Activated CD4-positive, alpha-beta T cell treated with anti-CD3 and anti-CD28 coated beads, Interleukin-2, Interleukin-6, amounts not matched to agents 100 ng/mL and 50 ng/mL, durations not matched to agents 16 hours and 8 hours (primary cell): ENCODE data around the gene PARD3B.

Source experiments
- DNase-seq: peaks from one replicate; pipeline ENCODE4 v3.0.0-alpha.2; 2020

The PARD3B gene

DNA sequence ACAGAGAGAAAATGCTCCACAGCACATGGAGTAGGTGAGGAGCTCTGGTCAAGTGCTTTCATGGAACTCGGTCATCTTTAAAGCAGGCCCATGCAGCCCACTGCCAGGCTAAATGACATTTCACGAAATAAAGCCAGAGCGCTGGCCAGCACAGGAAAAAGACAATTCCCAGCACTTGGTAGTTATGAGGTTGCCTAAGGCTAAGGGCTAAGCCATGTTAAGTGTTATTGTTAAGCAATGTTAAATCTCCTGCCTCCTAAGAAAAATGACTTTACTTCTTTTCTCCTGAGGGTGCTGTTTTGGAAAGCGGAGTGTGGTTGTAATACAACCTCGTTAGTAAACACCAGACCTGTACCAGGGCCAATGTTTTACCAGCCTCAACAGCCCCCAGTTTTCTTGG, 1011.1 kb downstream of the PARD3B start:
- DNase-seq = no peak

DNA sequence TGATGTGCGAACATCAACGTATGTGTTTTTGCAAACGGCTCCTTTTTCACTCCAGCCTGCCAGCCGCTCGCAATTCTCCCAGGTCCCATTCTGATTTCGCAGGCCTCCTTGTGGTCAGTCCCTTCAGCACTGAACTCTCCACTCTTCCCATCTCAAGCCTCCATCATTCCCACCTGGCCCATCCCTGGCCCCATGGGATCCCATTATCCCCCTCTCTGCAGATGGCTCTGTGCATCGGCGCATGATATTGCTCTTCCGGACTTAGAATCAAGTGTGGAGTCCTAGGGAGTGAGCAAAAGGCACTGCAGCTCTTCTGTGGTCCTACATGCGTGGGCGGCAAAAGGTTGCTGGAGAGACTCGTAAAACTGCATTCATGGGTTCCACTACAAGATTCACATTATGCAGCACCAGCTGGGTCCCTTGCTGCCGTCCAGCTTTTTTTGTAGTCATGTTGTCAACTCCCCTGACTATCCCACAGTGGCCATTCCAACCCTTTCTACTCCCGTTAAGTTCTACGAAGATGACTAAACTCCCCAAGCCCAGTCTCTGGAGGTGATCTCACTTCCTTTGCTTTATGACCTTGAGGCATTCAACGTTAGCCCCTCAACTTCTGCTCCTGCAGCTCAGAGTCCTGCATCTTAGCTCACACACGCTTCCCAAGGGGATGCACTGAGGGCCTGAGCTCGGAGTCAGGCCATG, 1011.7 kb downstream of the PARD3B start:
- no peak for DNase-seq

DNA sequence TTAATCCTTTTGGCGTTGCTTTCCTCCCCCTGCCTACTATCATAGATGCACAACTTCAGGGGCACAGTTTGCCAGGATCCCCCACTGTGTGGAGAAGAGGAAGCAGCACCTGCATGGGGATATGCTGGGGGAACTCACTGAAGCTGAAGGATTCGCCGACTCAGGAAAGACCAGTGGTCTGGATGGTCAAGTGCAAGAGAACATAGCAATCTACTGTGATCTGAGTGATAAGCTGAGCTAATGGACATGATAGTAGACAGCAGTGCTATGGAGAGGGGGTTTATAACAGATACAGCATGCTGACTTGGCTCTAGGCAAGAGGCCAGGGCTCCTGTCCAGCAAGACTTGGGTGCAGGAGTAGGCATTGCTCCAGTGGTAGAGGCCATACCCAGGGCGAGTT, 1012.6 kb downstream of the PARD3B start:
- DNase-seq = no peak

DNA sequence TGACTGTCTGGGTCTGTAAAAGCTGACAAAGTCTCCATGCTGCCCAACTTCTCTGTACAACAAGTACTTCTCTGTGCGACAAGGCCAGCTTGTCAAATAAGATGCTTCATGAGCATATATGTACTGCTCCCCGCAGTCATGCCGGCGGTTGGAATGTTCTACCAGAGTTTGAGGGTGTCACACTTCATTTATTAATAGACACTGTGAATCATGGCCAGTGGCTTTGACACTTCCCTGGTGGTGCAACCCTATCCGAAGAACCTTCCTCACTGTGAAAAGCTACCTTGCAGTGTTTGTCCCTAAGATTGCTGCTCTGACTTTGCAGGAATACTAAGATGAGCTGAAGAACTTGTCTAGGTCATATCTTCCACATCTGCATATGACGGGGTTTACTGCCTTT, 1016.2 kb downstream of the PARD3B start:
- no peak for DNase-seq

GRCh38 chr2:205563646-205564045, 1018.4 kb downstream of the PARD3B start:
- DNase-seq = peak; percentile 33

GRCh38 chr2:205564346-205565141, 1019.3 kb downstream of the PARD3B start:
- DNase-seq = no peak

DNA sequence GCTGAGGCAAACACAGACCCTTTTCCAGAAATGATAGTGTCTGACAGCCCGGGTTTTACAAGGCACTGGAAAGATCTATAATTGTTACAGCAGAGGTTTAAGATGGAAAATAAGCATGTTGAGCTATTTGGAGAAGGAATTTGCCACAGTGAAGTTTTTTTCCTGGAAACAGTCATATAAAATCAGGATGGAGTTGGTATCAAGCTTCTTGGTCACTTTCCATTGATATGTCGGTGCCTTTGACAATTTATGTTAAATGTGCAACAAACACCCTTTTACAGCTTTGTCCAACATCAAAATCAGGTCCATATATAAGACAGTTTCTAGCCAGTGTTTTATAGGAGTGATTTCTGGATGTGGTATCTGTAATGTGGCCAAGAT, 1019.9 kb downstream of the PARD3B start:
- no peak for DNase-seq

GRCh38 chr2:205566606-205567168, 1021.4 kb downstream of the PARD3B start:
- DNase-seq = no peak

DNA sequence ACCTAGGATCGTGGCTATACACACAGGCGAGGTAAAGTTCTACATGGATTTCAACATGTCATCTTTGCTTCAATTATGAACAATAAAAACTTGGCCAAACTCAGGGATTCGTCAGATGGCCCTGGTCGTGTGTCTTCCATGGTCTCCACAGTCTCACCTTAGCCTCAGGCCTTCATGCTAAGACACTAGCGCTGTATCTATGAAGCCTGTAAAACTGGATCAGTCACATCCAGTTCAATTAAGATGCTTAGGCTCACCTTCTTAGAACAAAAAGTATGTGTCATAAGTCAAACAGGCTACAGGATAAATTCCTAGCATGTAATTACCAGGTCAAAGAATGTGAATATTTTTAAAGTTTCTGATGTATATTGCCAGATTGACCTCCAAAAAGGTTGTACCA, 1023.3 kb downstream of the PARD3B start:
- DNase-seq = no peak

GRCh38 chr2:205570648-205571047, 1025.4 kb downstream of the PARD3B start:
- no peak for DNase-seq

DNA sequence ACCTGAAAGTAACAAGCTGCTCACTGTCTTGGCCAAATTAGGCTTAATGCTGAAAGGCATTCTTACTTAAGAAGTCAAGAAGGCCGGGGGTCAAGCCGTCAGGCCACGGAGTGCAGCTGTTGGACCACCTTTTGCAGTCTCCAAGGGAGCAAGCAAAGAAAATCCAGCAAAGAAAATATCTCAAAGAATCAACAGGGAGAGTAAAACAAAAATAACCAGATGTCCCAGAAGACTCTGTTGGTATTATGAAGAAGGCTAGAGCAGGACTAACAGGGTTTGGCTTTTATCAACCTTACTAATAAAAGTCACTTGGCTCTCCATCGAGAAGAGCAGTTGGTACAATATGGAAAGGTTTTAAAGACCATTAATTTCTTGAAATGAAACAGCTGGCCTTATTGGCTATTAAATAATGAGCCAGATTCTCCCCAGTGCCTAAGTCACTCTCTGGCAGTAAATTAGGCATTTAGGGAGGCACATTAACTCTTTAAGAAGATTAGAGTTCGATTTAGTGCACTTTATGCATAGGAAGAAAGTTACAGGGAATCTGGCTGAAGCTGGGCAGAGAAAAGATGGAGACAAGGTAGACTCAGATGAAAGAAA, 1026.2 kb downstream of the PARD3B start:
- DNase-seq = no peak

DNA sequence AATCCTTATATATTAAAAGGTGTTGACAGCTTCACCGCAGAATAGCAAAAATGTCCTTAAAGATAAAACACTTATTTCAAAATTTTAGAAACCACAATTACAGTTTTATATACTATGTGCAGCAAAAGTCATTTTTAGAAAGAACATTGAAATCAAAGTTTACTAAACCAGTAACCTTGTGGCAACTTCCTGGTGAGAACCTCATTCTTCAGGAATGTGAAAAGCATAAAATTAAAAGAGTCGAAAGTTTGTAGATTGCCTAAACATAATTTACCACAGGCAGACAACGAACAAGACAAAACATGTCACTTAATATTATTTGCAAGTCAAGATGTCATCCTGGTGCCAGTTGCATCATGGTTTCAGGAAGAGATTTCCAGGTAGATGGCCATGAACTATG, 1028.7 kb downstream of the PARD3B start:
- DNase-seq = no peak

- DNase-seq = no peak
Observed at GRCh38 chr2:205579335-205579734, 1034.1 kb downstream of the PARD3B start.

DNA sequence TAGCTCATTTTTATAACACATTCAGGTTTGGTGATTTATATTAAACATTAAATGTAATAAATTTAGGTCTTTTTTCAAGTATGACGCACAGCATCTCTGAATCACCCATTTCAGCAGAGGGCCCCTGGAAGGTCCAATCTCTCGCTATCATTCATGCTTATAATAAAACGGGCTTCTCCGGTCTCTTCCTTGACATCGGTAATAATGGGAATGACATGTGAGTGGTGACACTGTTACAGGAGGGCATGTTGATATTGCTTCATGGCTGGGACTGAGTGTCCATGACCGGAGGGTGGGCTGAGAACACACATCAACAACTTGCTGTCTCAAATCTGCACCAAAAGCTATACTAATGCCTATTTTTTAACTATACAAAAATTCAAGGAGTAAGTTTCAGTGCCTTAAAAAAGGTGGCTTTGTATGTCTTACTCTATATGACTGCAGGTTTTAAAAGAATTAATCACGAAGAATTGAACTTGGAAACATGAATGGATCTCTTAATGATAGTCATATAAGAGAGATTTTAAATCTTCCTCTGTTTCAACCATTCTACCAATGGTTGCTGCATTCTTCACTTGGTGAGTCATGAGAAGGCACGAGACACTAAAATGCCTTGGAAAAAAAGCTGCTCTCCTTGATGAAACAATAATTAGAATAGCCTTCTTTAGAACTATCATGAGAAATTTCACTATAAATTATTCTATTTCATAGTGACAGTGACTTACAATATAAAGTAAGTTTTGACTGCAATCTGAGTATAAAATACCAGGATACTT, 1035.1 kb downstream of the PARD3B start:
- DNase-seq = no peak

- DNase-seq = no peak
Observed at GRCh38 chr2:205582366-205582765, 1037.1 kb downstream of the PARD3B start.

DNA sequence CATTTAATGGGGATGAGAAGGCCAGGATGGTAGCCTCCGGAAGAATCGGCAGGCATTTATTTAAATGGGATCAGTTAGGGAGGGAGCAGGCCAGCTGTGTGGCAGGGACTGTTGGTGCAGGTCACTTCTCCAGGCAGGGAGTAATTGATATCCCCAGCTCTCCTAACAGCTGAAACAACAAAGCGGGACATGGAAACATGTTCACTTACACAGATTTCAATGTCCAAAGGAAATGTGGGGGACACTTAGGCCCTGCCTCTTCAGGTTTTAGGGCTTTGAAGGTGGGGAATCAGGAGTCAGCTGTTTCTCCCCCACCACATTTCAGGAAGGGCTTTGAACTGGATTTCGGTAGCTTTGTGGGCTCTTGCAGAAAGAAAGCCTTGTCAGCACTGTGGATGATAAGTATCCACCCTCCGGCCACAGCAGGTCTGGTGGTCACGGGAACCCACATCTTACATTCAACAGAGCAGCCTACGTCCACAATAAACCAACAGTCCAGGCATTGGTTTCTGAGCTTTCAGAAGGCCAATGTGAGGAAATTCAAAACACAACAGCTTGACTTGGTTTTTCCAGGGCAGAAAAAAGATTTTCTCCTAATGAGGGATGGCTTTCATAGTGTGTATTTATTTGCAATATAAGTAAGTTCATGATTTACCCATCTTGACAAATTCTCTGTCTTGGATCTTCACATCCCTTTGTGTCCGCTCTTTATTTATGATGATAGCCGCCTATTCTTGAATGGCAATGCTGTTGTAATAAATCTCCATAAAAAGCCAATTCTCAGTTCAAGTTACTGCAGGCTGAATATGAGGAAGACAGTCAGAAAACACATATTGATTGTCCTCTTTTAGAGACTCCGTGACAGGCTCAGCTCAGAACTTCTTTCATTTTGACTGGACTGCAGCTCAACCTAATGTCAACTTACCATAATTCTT, 1040.4 kb downstream of the PARD3B start:
- DNase-seq = no peak

DNA sequence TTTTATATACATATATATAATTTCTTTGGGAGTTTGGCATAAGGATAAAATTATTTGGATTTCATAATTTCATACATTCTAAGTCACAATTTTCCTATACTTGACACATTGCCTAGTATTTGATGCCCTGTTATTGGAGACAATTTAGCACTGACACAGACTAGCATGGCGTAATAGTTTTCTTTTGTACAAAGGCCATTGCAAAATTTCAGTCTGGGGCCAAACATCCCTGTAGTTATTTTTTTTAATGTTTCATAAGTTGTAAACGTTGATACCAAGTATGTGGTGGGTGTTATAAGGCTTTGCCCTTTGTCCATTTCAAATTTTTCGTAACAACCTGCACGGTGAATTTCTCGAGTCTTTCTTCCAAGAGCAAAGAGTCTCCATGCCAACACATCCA, 1041.4 kb downstream of the PARD3B start:
- DNase-seq = no peak

DNA sequence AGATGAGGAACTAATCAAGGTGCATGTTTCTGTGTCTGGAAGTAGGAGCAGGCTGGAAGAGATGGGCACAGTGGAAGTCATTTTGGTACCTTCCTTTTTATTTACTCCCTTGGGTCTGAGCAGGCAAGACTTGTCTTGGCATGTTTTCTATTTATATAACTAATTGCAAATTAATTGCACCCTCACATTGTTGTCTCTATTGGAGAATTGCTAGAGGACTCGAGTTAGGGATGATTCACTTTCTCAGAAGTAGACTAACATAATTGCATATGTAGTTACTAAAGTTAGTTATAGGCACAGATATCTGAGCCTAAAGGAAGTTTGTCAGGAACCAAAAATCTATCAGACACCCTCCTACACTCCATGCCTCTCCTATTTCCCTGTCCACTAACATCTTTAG, 1044.2 kb downstream of the PARD3B start:
- DNase-seq = no peak

DNA sequence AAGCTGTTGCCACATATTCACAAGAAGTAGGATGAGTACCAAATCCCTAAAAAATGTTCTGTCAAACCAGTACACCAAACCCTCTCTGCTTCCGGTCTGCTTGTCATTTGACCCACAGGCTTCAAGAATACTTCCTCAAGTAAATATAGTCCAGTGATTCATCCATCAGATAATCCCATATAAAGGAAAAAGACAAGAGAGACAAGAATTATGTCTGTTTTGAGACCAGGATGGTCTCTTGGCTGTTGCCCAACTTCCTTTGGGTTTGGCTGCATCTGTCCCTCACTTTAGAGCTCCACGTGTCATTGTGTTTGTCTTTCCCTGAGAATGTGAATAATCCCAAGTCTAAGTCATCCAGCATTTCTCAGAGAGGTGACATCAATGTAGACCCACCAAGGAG, 1045.5 kb downstream of the PARD3B start:
- DNase-seq = no peak

DNA sequence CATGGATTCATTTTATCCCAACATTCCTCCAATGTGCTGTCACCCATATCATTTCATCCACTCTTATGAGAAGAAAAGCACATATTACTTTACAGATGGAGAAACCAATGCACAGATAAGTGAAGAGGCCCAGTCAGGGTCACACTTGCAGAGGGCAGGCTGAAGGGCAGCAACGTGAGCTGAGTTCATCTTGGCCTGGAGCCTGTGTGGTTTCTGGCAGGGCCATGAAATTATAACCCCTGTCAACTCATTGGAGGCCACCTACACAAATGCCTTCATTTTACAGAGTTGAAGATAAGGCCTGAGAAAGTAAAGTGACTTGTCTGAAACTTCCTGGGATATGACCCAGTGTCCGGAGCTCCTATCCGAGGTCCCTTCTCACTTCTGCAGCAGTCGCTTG, 1048.6 kb downstream of the PARD3B start:
- no peak for DNase-seq

- no peak for DNase-seq
Observed at GRCh38 chr2:205596581-205596980, 1051.3 kb downstream of the PARD3B start.
